B cell (primary cell): Measurements from ENCODE around the gene NSG1.

Experiments
- CTCF ChIP-seq: fragments of 200-600 bp; IDR thresholded peaks from one replicate; pipeline ENCODE4 v1.8.0; 2022; ENCODE audit warnings: antibody characterized with exemption, mild to moderate bottlenecking
- EZH2 ChIP-seq: IDR thresholded peaks from 2 replicates; pipeline ENCODE4 v1.6.1; 2012; ENCODE audit warnings: borderline replicate concordance, low read depth, mild to moderate bottlenecking, moderate library complexity, low read length; ENCODE audit not compliant: insufficient read depth, poor library complexity, severe bottlenecking

GRCh38 chr4:4420421-4420820 lies 33.5 kb downstream of the NSG1 start:
- TF ChIP-seq CTCF, result no peak
- no peak for TF ChIP-seq EZH2
